GM12801 (cell line): ENCODE results near the gene TIGAR.

Experiments used
- CTCF ChIP-seq: IDR thresholded peaks from one replicate; pipeline ENCODE4 v1.5.1; 2011; ENCODE audit warnings: control low read depth; ENCODE audit not compliant: insufficient read length; ENCODE audit errors: extremely low read depth

The TIGAR gene

GRCh38 chr12:4402996-4403395, 82.0 kb downstream of the TIGAR start:
- no peak for TF ChIP-seq CTCF
